ENCODE measurements around the gene CDH11.

Gene CDH11

GRCh38 chr16:64919141-64919540, 202.7 kb downstream of the CDH11 start:
- DNase-seq (ENCODE audit: low spot score), result no peak
- in situ Hi-C loops (cut with MboI; ENCODE audit: low sequenced_read_pairs, unreplicated experiment), result no loop called here
- TF ChIP-seq CTCF (IDR thresholded peaks at IDR 0.05; ENCODE audit: borderline replicate concordance, control extremely low read depth, extremely low read depth, insufficient read depth, missing control alignments), result no peak

GRCh38 chr16:64916051-64916450, 205.8 kb downstream of the CDH11 start:
- in situ Hi-C loops (cut with MboI; ENCODE audit: low sequenced_read_pairs, unreplicated experiment), result no loop called here
- no peak for DNase-seq (ENCODE audit: low spot score)
- no peak for TF ChIP-seq CTCF (IDR thresholded peaks at IDR 0.05; ENCODE audit: borderline replicate concordance, control extremely low read depth, extremely low read depth, insufficient read depth, missing control alignments)

DNA sequence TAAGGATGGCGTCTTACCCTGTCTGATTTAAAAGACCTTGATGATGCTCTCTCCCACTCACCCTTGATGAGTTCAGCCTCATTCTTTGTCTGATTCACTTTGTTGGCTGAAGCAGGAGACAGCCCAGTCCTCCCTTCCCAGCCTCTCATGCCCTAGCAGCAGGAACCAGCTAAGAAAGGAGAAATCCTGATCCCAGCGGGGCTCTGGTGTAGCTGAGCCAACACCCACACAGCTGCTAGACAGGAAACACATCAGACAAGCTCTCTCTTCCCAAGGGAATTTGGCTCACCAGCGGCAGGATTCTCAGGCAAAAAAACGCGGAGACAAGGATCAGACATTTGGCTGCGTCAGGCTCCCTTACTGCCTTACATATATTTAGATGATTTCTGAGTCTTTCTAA, 211.5 kb downstream of the CDH11 start:
- in situ Hi-C loops (cut with MboI; ENCODE audit: low sequenced_read_pairs, unreplicated experiment), result no loop called here
- no peak for DNase-seq (ENCODE audit: low spot score)
- no peak for TF ChIP-seq CTCF (IDR thresholded peaks at IDR 0.05; ENCODE audit: borderline replicate concordance, control extremely low read depth, extremely low read depth, insufficient read depth, missing control alignments)

DNA sequence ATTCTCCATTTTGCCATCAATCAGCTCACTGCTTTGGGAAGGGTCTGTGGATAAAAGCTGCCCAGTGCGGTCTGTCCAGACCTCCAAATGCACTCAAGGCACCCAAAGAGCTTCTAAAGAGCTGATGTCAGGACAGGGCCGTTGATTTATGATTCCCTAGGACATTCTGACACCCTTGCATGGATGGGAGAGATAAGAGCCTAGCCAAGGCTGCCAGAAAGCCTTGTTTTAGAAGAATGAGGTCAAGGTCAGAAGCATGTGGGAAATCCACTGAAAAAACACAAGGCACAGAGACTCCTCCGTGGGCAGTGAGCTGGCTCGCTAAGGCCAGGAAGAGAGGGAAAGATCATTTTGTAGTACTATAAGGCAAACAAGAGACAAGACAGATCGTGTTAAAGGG, 214.0 kb downstream of the CDH11 start:
- TF ChIP-seq CTCF (IDR thresholded peaks at IDR 0.05; ENCODE audit: borderline replicate concordance, control extremely low read depth, extremely low read depth, insufficient read depth, missing control alignments), result no peak
- DNase-seq (ENCODE audit: low spot score), result no peak
- in situ Hi-C loops (cut with MboI; ENCODE audit: low sequenced_read_pairs, unreplicated experiment), result no loop called here

GRCh38 chr16:64903770-64904169, 218.1 kb downstream of the CDH11 start:
- no peak for TF ChIP-seq CTCF (IDR thresholded peaks at IDR 0.05; ENCODE audit: borderline replicate concordance, control extremely low read depth, extremely low read depth, insufficient read depth, missing control alignments)
- no peak for DNase-seq (ENCODE audit: low spot score)
- in situ Hi-C loops (cut with MboI; ENCODE audit: low sequenced_read_pairs, unreplicated experiment), result no loop called here

DNA sequence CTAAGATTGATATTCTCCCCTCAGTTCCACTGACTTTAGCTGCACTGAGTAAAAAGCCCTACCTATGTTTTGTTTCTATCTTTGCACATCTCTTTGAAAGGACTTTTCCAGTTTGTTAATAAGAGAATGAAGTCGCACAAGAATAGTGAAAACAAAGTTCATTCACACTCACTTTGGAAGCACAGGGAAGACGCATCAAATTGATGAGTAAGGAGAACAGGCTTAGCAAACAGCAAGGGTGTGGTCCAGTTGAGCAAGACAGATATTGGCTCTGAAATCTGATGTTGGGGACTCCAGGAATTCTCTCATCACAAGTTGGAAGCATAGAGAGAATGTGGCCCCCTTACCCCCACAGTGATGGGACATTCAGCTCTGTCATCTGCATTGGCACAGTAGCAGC, 221.3 kb downstream of the CDH11 start:
- TF ChIP-seq CTCF (IDR thresholded peaks at IDR 0.05; ENCODE audit: borderline replicate concordance, control extremely low read depth, extremely low read depth, insufficient read depth, missing control alignments), result no peak
- in situ Hi-C loops (cut with MboI; ENCODE audit: low sequenced_read_pairs, unreplicated experiment), result no loop called here
- no peak for DNase-seq (ENCODE audit: low spot score)

- DNase-seq (ENCODE audit: low spot score), result no peak
- TF ChIP-seq CTCF (IDR thresholded peaks at IDR 0.05; ENCODE audit: borderline replicate concordance, control extremely low read depth, extremely low read depth, insufficient read depth, missing control alignments), result no peak
- in situ Hi-C loops (cut with MboI; ENCODE audit: low sequenced_read_pairs, unreplicated experiment), result no loop called here
Measured at GRCh38 chr16:64900019-64900418, 221.8 kb downstream of the CDH11 start.
